Adipocyte (in vitro differentiated cells): ENCODE measurements around the gene EFL1.
A peak's percentile ranks its signal among the peaks of the same experiment; 100 is the strongest.

ENCODE experiments used
- DNase-seq: peaks from one replicate; pipeline ENCODE4 v3.0.0-alpha.2; 2015; ENCODE audit warnings: low read depth
- H3K27me3 ChIP-seq: replicated peaks from 2 replicates; pipeline ENCODE4 v1.7.0; 2013; ENCODE audit warnings: mild to moderate bottlenecking, low read length, moderate library complexity; ENCODE audit not compliant: control insufficient read depth, insufficient read depth
- H3K36me3 ChIP-seq: 2 replicates; pipeline ENCODE4 v1.7.0; 2013; ENCODE audit warnings: low read length, mild to moderate bottlenecking, moderate library complexity; ENCODE audit not compliant: control insufficient read depth, insufficient read depth, severe bottlenecking
- H3K4me1 ChIP-seq: 2 replicates; pipeline ENCODE4 v1.7.0; 2013; ENCODE audit warnings: mild to moderate bottlenecking, low read length, moderate library complexity; ENCODE audit not compliant: control insufficient read depth, insufficient read depth
- H3K4me3 ChIP-seq: 2 replicates; pipeline ENCODE4 v1.7.0; 2013; ENCODE audit warnings: mild to moderate bottlenecking, low read length, moderate library complexity
- H3K9ac ChIP-seq: 2 replicates; pipeline ENCODE4 v1.7.0; 2013; ENCODE audit warnings: mild to moderate bottlenecking, low read length, moderate library complexity
- H3K9me3 ChIP-seq: 2 replicates; pipeline ENCODE4 v1.7.0; 2013; ENCODE audit warnings: mild to moderate bottlenecking, low read length, moderate library complexity; ENCODE audit not compliant: control insufficient read depth

The EFL1 gene

GRCh38 chr15:82117296-82117695 is 145.2 kb downstream of the EFL1 start:
- Histone ChIP-seq H3K4me1 (peaks cover 18% of the 10 kb centered on the region), H3K9ac (no peak overlapping the region), H3K9me3 (no peaks in the 10 kb centered on the region), H3K4me3 (no peak overlapping the region), H3K27me3 (peaks cover 3% of the 10 kb centered on the region), H3K36me3 (no peaks in the 10 kb centered on the region)
- DNase-seq = no peak

DNA sequence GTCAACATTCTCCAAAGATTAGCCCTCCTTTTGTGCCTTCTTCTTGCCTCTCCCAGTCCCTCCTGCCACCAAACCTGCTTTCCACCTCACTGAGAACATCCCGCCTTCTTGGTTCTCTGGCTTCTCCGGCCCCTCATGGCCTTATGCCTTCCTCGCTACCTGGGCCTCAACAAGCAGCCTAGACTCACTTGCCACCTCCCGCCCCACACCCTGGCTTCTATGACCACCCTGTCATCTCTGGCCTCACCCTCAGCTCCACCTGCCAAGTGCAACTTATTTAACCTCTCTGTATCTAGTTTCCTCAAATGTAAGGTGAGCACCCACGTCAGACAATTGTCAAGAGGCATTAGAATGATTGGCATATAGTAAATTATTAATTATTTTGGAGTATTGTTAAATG is 147.9 kb downstream of the EFL1 start:
- Histone ChIP-seq H3K27me3 (peaks cover 3% of the 10 kb centered on the region), H3K9ac (no peak overlapping the region), H3K4me3 (no peak overlapping the region), H3K9me3 (no peaks in the 10 kb centered on the region), H3K4me1 (peaks cover 10% of the 10 kb centered on the region), H3K36me3 (no peaks in the 10 kb centered on the region)
- DNase-seq = no peak

DNA sequence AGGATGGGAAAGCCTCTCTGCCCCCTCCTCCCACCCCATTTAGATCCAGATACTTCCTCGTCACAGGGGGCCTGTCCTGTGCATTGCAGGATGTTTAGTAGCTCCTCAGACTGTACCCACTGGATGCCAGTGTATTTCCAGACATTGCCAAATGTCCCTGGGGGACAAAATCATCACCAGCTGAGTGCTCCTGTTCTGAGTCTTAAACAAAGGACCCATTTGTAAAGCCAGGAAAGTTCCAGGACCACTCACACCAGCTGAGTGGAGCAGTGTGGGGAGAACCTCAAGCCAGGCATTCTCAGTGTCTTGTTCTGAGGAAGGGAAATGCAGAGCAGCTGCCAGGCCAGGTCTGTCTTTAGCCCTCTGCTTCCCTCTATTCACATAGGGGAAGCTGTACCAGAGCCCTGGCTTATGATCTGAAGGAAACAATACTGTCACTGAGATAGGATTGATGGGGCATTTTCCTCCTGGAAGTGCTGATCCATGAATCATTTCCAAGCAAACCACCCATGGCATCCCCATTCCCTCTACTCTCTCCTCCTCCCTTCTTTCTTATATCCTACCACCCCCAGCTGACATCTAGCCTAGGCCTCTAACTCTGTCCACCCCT is 149.3 kb downstream of the EFL1 start:
- H3K9ac ChIP-seq = no peak overlapping the region
- H3K4me1 ChIP-seq = peaks cover 10% of the 10 kb centered on the region
- no peak overlapping the region for H3K4me3 ChIP-seq
- H3K36me3 ChIP-seq = no peaks in the 10 kb centered on the region
- no peaks in the 10 kb centered on the region for H3K9me3 ChIP-seq
- no peak for DNase-seq
- peaks cover 3% of the 10 kb centered on the region for H3K27me3 ChIP-seq

DNA sequence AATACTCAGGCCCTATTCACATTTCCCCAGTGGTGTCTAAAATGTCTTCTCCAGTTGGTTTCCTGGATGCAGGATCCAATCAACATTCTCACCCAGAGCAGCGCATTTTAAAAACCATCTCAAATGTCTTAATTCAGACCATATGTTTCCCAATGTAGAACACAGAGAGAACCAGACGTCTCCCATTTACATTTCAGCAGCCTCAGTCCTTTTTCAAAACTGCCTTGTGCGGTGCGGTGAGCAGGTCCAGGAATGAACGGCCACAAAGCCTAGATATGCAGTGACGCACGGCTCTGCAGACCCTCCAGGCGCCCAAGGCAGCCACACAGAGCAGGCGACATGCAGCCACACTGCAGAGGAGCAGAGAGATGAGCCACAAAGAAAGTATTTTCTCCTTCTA is 150.6 kb downstream of the EFL1 start:
- no peak overlapping the region for H3K4me3 ChIP-seq
- no peaks in the 10 kb centered on the region for H3K9me3 ChIP-seq
- H3K9ac ChIP-seq = no peak overlapping the region
- H3K27me3 ChIP-seq = peaks cover 3% of the 10 kb centered on the region
- DNase-seq = peak; percentile 76
- no peaks in the 10 kb centered on the region for H3K36me3 ChIP-seq
- H3K4me1 ChIP-seq = peaks cover 6% of the 10 kb centered on the region

DNA sequence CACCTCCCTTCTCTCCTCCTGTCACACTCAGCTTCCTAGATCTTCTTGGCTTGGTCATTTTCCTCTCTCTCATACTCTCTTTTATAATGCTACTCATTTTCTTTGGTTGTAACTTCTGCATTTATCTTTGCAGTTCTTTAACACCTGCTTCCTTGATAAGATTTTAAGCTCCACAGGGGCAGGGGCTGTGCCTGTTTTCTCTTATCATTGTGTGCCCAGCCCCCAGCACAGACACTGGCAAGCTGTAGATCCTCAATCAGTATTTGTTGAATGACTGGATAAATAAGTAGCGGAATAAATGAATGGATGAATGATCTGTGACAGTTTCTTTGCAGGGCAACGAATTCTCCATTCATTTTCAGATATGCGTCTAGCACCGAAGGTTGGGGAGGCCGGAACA is 152.4 kb downstream of the EFL1 start:
- Histone ChIP-seq H3K4me1 (peaks cover 11% of the 10 kb centered on the region), H3K9me3 (no peaks in the 10 kb centered on the region), H3K4me3 (no peak overlapping the region), H3K36me3 (no peaks in the 10 kb centered on the region), H3K9ac (no peak overlapping the region), H3K27me3 (peaks cover 3% of the 10 kb centered on the region)
- DNase-seq = no peak

GRCh38 chr15:82108489-82109078 is 153.9 kb downstream of the EFL1 start:
- H3K36me3 ChIP-seq = no peaks in the 10 kb centered on the region
- H3K27me3 ChIP-seq = no peaks in the 10 kb centered on the region
- H3K9me3 ChIP-seq = no peaks in the 10 kb centered on the region
- no peak overlapping the region for H3K4me3 ChIP-seq
- peak; percentile 57 for DNase-seq
- H3K9ac ChIP-seq = no peak overlapping the region
- H3K4me1 ChIP-seq = peaks cover 12% of the 10 kb centered on the region

DNA sequence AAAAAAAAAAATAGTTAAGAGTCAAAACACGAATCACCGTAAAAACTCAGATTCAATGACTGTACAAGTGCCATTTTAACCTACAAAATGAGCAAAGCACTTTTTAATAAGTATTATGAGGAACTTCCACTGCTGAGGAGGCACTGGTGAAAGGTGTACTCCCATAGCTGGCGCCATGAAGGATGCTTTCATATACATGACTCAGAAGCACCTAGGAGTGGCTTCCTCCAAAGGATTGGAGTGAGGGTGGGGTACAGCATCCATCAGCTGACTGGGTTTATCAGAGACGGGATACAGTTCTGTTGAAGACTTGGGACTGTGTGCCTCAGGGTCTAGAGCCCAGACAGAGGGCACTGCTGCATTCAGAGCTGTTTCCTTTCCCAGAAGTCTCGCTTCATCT is 155.9 kb downstream of the EFL1 start:
- Histone ChIP-seq H3K9ac (no peak overlapping the region), H3K4me1 (peaks cover 12% of the 10 kb centered on the region), H3K4me3 (no peak overlapping the region), H3K36me3 (no peaks in the 10 kb centered on the region), H3K9me3 (no peaks in the 10 kb centered on the region), H3K27me3 (no peaks in the 10 kb centered on the region)
- no peak for DNase-seq

DNA sequence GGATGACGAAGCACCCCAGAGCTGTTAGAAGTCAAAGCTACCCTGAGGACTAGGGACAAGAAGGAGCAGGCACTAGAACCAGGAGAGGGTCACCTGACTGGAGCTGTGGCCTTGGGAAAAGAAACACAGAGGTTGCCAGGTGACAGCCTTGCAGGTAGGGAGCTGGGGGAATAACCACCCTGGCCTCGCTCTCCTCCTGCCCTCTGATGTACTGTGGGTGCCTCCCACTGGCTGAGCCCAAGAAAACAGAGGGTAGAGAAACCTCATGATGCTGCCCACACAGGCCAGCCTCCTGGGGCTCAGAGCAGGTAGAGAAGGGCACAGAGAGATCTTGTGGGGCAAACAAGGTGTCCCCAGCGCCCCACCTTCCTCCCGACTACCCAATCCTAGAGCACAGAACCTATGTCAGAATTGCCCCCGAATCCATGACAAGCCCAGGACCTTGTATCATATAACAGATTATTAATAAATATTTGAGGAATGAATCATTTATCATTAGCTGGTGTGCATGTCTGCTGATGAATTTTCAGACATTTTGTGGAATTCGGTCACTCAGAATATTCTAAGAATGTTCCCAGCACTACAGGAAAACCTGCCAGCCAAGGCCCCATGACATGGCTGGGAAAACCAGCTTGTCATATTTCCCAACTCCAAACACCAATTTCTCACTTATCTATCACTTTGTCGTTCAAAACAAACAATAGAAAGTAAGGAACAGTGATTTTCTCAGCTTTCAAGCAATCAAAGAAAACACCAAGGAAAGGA is 156.9 kb downstream of the EFL1 start:
- no peaks in the 10 kb centered on the region for H3K27me3 ChIP-seq
- DNase-seq = peak; percentile 40
- H3K4me3 ChIP-seq = no peak overlapping the region

GRCh38 chr15:82103468-82103867 is 159.1 kb downstream of the EFL1 start:
- Histone ChIP-seq H3K36me3 (no peaks in the 10 kb centered on the region), H3K9me3 (no peaks in the 10 kb centered on the region), H3K4me3 (no peak overlapping the region), H3K27me3 (peaks cover 5% of the 10 kb centered on the region), H3K4me1 (peaks cover 12% of the 10 kb centered on the region), H3K9ac (no peak overlapping the region)
- no peak for DNase-seq

More for the DNA sequence above, 156.9 kb downstream of the EFL1 start:
- H3K9ac ChIP-seq = no peak overlapping the region
- H3K4me1 ChIP-seq = peaks cover 12% of the 10 kb centered on the region
- no peaks in the 10 kb centered on the region for H3K9me3 ChIP-seq
- no peaks in the 10 kb centered on the region for H3K36me3 ChIP-seq

DNA sequence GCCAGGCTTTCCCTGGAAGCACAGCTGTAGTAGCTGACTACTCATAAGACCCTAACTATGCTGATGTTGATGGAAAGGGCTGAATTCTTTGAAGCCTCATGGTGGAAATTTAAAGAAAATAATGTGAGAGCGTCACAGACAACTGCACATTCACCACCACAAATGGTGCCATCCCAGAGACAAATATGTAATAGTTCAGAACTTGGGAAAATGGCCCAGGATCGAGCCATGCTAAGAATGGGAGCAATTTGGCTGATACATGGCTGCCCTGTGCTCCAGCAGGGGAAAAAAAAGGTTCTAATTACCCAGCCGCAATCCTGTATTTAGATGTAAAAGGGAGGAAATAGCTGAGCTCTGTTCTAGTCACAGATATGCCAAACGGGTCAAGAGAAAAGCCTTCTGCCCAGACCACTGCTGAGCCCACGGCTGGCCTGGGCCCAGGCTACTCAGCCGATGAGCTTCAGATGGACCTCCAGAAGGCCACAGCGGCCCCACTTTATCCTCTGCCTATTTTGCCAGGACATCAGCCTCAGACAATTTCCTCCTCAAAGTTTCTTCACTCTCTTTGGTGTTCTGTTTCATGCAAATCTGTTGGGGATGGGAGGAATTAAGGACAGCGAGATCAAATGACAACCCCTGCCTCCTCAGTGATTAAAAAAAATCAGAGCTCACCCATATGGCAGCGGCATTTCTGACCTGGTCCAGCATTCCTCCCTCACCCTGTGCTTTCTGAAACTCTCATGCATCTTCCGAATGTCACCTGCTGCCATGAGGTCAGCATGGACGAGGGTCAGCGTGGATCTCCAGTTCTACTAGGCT is 162.2 kb downstream of the EFL1 start:
- Histone ChIP-seq H3K4me1 (peaks cover 3% of the 10 kb centered on the region), H3K36me3 (no peaks in the 10 kb centered on the region), H3K9ac (no peak overlapping the region), H3K4me3 (no peak overlapping the region), H3K27me3 (peaks cover 5% of the 10 kb centered on the region), H3K9me3 (no peaks in the 10 kb centered on the region)
- peak; percentile 72 for DNase-seq

DNA sequence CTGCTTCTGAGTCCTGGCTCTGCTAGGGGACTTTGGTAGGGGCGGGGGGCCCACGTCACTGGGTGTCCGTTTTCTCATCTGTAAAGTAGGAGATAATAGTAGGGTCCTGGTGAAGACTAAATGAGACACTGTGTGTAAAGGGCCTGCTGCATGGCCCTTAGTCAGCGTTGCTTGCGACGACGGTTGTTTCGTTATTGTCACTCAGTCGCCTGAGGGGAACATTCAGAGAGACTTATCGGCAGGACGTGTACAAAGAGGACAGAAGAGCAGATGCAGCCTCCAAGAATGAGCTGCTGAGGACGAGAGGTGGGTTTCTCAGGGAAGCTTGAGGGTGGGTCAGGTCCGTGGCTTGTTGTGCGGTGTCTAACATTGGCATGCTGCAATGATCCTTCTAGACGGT is 163.9 kb downstream of the EFL1 start:
- Histone ChIP-seq H3K9ac (no peak overlapping the region), H3K27me3 (peaks cover 5% of the 10 kb centered on the region), H3K9me3 (no peaks in the 10 kb centered on the region), H3K36me3 (no peaks in the 10 kb centered on the region), H3K4me3 (no peak overlapping the region), H3K4me1 (no peaks in the 10 kb centered on the region)
- DNase-seq = no peak
